ENCODE measurements around the gene KIZ.

GRCh38 chr20:21101453-21101931, 24.4 kb upstream of the KIZ start:
- TF ChIP-seq POLR2A (IDR thresholded peaks at IDR 0.05) (no peak), POLR2AphosphoS5 (IDR thresholded peaks at IDR 0.05; ENCODE audit: insufficient read depth in 1 of 2, low read depth in 1 of 2) (no peak)
- TF ChIP-seq, protein P1, sequence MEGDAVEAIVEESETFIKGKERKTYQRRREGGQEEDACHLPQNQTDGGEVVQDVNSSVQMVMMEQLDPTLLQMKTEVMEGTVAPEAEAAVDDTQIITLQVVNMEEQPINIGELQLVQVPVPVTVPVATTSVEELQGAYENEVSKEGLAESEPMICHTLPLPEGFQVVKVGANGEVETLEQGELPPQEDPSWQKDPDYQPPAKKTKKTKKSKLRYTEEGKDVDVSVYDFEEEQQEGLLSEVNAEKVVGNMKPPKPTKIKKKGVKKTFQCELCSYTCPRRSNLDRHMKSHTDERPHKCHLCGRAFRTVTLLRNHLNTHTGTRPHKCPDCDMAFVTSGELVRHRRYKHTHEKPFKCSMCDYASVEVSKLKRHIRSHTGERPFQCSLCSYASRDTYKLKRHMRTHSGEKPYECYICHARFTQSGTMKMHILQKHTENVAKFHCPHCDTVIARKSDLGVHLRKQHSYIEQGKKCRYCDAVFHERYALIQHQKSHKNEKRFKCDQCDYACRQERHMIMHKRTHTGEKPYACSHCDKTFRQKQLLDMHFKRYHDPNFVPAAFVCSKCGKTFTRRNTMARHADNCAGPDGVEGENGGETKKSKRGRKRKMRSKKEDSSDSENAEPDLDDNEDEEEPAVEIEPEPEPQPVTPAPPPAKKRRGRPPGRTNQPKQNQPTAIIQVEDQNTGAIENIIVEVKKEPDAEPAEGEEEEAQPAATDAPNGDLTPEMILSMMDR (IDR thresholded peaks at IDR 0.05), result no peak
